GM12874 (cell line): ENCODE results near the gene ANHX.

Source experiments
- TF ChIP-seq, protein P1 (sequence below): IDR thresholded peaks from 2 replicates; pipeline ENCODE4 v1.5.1; 2011; ENCODE audit warnings: low read depth, mild to moderate bottlenecking, control low read depth, low read length, moderate library complexity; ENCODE audit not compliant: insufficient read depth

ANHX gene

DNA sequence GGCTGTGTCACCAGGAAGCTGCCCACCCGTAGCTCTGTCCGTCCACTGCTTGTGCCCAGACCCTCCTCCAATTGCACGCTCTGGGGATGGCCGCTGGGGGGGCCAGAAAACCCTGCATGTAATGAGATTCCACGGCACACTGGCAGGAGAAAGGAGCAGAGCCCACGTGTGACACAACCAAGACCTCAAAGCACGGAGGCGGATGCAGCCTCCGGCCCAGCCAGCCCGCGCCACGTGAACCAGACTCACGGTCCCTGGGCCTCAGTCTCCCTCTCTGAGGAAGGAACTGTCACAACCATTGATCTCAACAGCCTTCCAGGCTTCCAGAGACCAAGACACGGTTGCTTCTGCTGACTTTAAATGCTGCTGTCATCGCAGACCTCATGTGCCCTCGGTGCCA, 14.4 kb downstream of the ANHX start:
- TF ChIP-seq, protein P1, sequence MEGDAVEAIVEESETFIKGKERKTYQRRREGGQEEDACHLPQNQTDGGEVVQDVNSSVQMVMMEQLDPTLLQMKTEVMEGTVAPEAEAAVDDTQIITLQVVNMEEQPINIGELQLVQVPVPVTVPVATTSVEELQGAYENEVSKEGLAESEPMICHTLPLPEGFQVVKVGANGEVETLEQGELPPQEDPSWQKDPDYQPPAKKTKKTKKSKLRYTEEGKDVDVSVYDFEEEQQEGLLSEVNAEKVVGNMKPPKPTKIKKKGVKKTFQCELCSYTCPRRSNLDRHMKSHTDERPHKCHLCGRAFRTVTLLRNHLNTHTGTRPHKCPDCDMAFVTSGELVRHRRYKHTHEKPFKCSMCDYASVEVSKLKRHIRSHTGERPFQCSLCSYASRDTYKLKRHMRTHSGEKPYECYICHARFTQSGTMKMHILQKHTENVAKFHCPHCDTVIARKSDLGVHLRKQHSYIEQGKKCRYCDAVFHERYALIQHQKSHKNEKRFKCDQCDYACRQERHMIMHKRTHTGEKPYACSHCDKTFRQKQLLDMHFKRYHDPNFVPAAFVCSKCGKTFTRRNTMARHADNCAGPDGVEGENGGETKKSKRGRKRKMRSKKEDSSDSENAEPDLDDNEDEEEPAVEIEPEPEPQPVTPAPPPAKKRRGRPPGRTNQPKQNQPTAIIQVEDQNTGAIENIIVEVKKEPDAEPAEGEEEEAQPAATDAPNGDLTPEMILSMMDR = no peak

DNA sequence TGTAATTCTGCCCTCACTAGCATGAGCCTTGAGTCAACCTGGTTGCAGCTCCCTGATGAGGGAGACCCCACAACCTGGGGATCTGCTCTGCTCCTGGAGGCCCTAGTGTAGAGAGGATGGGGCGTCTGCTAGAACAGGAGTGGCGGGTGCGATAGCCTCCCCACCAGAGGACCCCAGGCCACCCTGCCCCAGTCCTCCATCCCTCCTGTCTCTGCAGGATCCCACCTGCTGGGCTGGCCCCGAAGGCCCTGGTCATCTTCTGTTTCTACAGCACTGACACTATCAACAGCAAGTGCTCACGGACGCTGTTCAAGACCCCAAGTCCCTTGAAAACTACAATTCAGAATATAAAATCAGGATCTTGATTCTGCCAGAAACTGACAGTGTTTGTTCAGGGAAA, 15.2 kb downstream of the ANHX start:
- TF ChIP-seq, protein P1 = no peak

DNA sequence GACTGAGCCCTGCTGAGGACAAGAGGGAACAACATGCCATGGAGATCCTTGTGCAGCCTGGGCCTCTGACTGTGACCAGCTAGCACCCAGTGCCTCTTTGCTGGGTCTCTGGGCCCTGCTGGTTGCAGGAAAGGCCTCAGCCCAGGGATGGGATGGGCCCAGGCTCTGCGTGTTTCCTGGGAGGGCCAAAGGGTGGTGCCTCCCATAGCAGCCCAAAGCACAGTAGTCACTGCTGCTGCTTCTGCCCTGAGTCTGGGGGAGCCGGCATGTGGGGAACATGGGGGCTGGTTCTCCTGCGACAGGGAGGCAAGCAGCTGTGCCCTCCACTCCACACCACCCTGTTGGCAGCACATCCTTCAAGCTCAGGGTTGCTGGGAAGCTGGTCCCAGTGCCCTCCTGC, 18.5 kb downstream of the ANHX start:
- TF ChIP-seq, protein P1 = no peak

DNA sequence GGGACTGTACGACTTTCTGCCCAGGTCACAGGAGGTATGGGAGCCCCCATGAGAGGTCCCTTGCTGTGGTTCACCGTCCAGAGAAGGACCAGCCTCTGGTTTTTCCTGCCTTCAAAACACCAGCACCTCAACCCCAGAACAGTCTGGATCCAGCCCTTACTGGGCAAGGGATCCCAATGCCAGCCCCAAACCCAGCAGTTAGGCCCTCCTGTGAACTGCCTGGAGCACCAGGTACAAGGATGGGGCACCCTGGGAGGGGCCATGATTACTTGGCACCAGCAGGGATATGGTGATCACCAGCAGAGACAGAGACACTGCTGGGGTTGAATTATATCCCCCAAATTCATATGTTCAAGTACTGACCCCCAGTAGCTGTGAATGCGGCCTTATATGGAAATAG, 20.0 kb downstream of the ANHX start:
- TF ChIP-seq, protein P1 = no peak

DNA sequence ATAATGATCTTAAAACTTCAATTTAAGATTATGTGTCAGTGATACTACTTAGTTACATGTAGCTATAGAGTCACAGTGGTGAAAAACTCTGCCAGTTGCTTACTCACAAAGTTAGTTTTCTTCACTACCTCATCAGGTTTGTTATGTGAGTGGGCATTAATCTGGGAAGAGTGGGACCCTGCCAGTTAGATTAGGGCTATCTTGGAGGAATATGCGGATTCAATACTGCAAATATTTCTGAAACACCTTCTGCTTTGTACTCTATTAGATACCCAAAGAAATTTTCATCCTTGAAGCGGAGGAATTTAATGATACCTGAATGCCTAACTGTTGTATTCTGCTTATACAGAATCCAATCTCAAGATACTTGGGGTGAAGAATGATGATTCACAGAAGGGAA, 29.3 kb downstream of the ANHX start:
- TF ChIP-seq, protein P1 = no peak

DNA sequence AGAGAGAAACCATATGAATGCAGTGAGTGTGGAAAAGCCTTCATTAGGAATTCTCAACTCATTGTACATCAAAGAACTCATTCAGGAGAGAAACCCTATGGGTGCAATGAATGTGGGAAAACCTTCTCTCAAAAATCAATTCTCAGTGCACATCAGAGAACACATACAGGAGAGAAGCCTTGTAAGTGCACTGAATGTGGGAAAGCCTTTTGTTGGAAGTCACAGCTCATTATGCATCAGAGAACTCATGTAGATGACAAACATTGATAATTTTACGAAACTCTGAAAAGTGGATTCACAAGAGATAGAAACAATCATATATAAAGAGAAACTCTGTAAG, 31.4 kb downstream of the ANHX start:
- TF ChIP-seq, protein P1 = no peak

DNA sequence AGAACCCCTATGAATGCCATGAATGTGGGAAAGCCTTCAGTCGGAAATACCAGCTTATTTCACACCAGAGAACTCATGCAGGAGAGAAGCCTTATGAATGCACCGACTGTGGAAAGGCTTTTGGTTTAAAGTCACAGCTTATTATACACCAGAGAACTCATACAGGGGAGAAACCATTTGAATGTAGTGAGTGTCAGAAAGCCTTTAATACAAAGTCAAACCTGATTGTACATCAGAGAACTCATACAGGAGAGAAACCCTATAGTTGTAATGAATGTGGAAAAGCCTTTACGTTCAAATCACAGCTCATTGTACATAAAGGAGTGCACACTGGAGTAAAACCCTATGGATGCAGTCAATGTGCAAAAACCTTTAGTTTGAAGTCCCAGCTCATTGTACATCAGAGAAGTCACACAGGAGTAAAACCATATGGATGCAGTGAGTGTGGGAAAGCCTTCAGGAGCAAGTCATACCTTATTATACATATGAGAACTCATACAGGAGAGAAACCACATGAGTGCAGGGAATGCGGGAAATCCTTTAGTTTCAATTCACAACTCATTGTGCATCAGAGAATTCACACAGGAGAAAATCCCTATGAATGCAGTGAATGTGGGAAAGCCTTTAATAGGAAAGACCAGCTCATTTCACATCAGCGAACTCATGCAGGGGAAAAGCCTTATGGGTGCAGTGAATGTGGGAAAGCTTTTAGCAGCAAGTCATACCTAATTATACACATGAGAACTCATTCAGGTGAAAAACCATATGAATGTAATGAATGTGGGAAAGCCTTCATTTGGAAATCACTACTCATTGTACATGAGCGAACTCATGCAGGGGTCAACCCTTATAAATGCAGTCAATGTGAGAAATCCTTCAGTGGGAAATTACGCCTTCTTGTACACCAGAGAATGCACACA, 32.1 kb downstream of the ANHX start:
- TF ChIP-seq, protein P1 = no peak
